Smooth muscle cell (in vitro differentiated cells): ENCODE measurements around the gene SERINC2. TPM values are rescaled to one million over a fixed set of nuclear protein-coding genes. Genes with fewer than 3 reads are reported as not detected.

Experiments used
- DNase-seq: peaks from one replicate; lab custom pipeline; 2025; ENCODE audit not compliant: unreplicated experiment; lab: John Stamatoyannopoulos, UW
- H2AFZ ChIP-seq: fragments of 200-600 bp; sonication (generic); 2 replicates; pipeline ENCODE4 v1.6.0; 2016; ENCODE audit warnings: antibody characterized with exemption, low read depth, mild to moderate bottlenecking
- H3F3A ChIP-seq: fragments of 200-600 bp; sonication (generic); 2 replicates; pipeline ENCODE4 v1.6.0; 2017; ENCODE audit warnings: antibody characterized with exemption, low read depth
- H3K27ac ChIP-seq: fragments of 200-600 bp; sonication (generic); 2 replicates; pipeline ENCODE4 v1.5.1; 2016; ENCODE audit warnings: low read depth, mild to moderate bottlenecking
- H3K27me3 ChIP-seq: fragments of 200-600 bp; sonication (generic); 2 replicates; pipeline ENCODE4 v1.6.1; 2016; ENCODE audit warnings: low read depth, mild to moderate bottlenecking
- H3K36me3 ChIP-seq: fragments of 200-600 bp; sonication (generic); 2 replicates; pipeline ENCODE4 v1.5.1; 2016; ENCODE audit warnings: low read depth
- H3K4me1 ChIP-seq: fragments of 200-600 bp; sonication (generic); 2 replicates; pipeline ENCODE4 v1.5.1; 2016; ENCODE audit warnings: low read depth
- H3K4me2 ChIP-seq: fragments of 200-600 bp; sonication (generic); 2 replicates; pipeline ENCODE4 v1.6.0; 2016; ENCODE audit warnings: mild to moderate bottlenecking
- H3K4me3 ChIP-seq: fragments of 200-600 bp; sonication (generic); 2 replicates; pipeline ENCODE4 v1.5.1; 2016; ENCODE audit warnings: mild to moderate bottlenecking
- H3K79me2 ChIP-seq: fragments of 200-600 bp; sonication (generic); 2 replicates; pipeline ENCODE4 v1.6.0; 2016; ENCODE audit warnings: low read depth, mild to moderate bottlenecking
- H3K9ac ChIP-seq: fragments of 200-600 bp; sonication (generic); 2 replicates; pipeline ENCODE4 v1.6.0; 2016; ENCODE audit warnings: low read depth
- H3K9me3 ChIP-seq: fragments of 200-600 bp; sonication (generic); replicated peaks from 2 replicates; pipeline ENCODE4 v1.5.1; 2016; ENCODE audit warnings: low read depth
- H4K20me1 ChIP-seq: fragments of 200-600 bp; sonication (generic); 2 replicates; pipeline ENCODE4 v1.6.0; 2016; ENCODE audit warnings: low read depth
- CTCF ChIP-seq: fragments of 200-600 bp; sonication (generic); IDR thresholded peaks from 2 replicates; pipeline ENCODE4 v1.5.1; 2017; ENCODE audit warnings: borderline replicate concordance, mild to moderate bottlenecking, antibody characterized with exemption; ENCODE audit not compliant: insufficient read depth, poor library complexity, severe bottlenecking
- WGBS: methylation state at CpG from one replicate; pipeline ENCODE4 v1.1.7; 2016; ENCODE audit warnings: low lambda C conversion rate; 5-methylcytosine and 5-hydroxymethylcytosine counted together
- polyA plus RNA-seq: library from polyadenylated mRNA; unstranded; fragments of >200 nt; fragmentation: Nextera tagmentation; extraction: Ambion mirVana; gene quantifications from 2 replicates; pipeline ENCODE4 v1.2.1, GENCODE V29; 2016
- total RNA-seq: library from RNA; depleted of rRNA; stranded (reverse); fragments of >200 nt; gene quantifications from 2 replicates; pipeline ENCODE4 v1.2.3, GENCODE V29; 2014

The SERINC2 gene
- total and polyA plus RNA-seq, 2 experiments from 2014 or later, result 31.6 to 41.3 TPM

- TF ChIP-seq CTCF, result no peak
- H3K9ac ChIP-seq, result no peak overlapping the region
- no peaks in the 10 kb centered on the region for H3K79me2 ChIP-seq
- H3K4me3 ChIP-seq, result no peak overlapping the region
- H4K20me1 ChIP-seq, result no peaks in the 10 kb centered on the region
- H3K36me3 ChIP-seq, result peaks cover 3% of the 10 kb centered on the region
- H3K27me3 ChIP-seq, result no peaks in the 10 kb centered on the region
- DNase-seq, result no peak
- no peaks in the 10 kb centered on the region for H3K9me3 ChIP-seq
- WGBS, result 96% methylated on average over 3 of the region's 3 CpGs
- peaks cover 10% of the 10 kb centered on the region for H3K4me1 ChIP-seq
- H2AFZ ChIP-seq, result no peak overlapping the region
- H3K27ac ChIP-seq, result no peak overlapping the region
- peaks cover 9% of the 10 kb centered on the region for H3F3A ChIP-seq
- no peak overlapping the region for H3K4me2 ChIP-seq
These were observed 44.4 kb upstream of the SERINC2 start for GRCh38 chr1:31368611-31369107.

GRCh38 chr1:31370021-31370420 is 43.0 kb upstream of the SERINC2 start:
- Histone ChIP-seq H3K4me1 (peaks cover 14% of the 10 kb centered on the region), H3K4me2 (no peak overlapping the region), H3K79me2 (no peaks in the 10 kb centered on the region), H3K27me3 (no peaks in the 10 kb centered on the region), H3K9ac (no peak overlapping the region), H3K9me3 (no peaks in the 10 kb centered on the region), H2AFZ (no peak overlapping the region), H3K36me3 (no peaks in the 10 kb centered on the region), H4K20me1 (no peaks in the 10 kb centered on the region), H3K27ac (no peak overlapping the region), H3K4me3 (no peak overlapping the region), H3F3A (peaks cover 9% of the 10 kb centered on the region)
- TF ChIP-seq CTCF, result no peak
- DNase-seq, result no peak
- WGBS, result 100% methylated on average over 2 of the region's 2 CpGs

DNA sequence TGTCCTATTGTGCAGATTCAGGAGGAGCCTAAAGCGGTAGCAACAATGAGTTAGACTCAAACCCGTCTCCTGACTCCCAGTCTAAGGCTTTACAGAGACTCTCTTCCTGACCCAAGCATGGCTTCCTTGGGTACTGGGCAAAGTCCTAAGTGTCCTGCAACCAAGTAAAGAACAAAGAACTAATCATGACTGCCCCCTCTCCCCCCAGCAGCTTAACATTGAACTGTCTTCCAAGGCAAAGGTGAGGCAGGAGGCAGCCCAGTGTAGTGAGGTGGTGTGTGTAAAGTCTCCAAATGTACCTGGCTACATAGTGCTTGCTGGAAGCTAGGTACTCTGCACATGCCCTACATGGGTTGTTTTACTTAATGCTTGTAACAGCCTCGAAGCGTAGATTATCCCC is 42.4 kb upstream of the SERINC2 start:
- H3K4me1 ChIP-seq, result peaks cover 14% of the 10 kb centered on the region
- H3K4me2 ChIP-seq, result no peak overlapping the region
- H3K27ac ChIP-seq, result no peak overlapping the region
- no peaks in the 10 kb centered on the region for H4K20me1 ChIP-seq
- H3K4me3 ChIP-seq, result no peak overlapping the region
- WGBS, result 91% methylated on average over 4 of the region's 4 CpGs
- H3K36me3 ChIP-seq, result no peaks in the 10 kb centered on the region
- TF ChIP-seq CTCF, result no peak
- no peaks in the 10 kb centered on the region for H3K79me2 ChIP-seq
- no peaks in the 10 kb centered on the region for H3K9me3 ChIP-seq
- no peak overlapping the region for H2AFZ ChIP-seq
- H3K9ac ChIP-seq, result no peak overlapping the region
- no peaks in the 10 kb centered on the region for H3K27me3 ChIP-seq
- H3F3A ChIP-seq, result peaks cover 9% of the 10 kb centered on the region
- DNase-seq, result no peak
